Midbrain (tissue), 1 donor: Measurements from ENCODE around the gene SLC27A4.
"Not testable (repeated sequence)": the region's sequence is repeated elsewhere in the genome, so short reads cannot be mapped to it uniquely, and the experiment has no call there.

Source experiments
- DNase-seq: peaks from one replicate; lab custom pipeline; 2025; lab: John Stamatoyannopoulos, UW

SLC27A4 gene

GRCh38 chr9:128324401-128324800 lies 15.9 kb upstream of the SLC27A4 start:
- DNase-seq = no peak

GRCh38 chr9:128325629-128326028 lies 14.7 kb upstream of the SLC27A4 start:
- DNase-seq = no peak

GRCh38 chr9:128333451-128333869 lies 6.9 kb upstream of the SLC27A4 start:
- no peak for DNase-seq

GRCh38 chr9:128335161-128335560 lies 5.2 kb upstream of the SLC27A4 start:
- no peak for DNase-seq

- no peak for DNase-seq
These were observed 4.4 kb upstream of the SLC27A4 start for GRCh38 chr9:128335914-128336313.

GRCh38 chr9:128337936-128338335 lies 2.4 kb upstream of the SLC27A4 start:
- DNase-seq = no peak

- DNase-seq = not testable (repeated sequence)
These were observed 1.3 kb upstream of the SLC27A4 start for GRCh38 chr9:128338852-128339614.

- no peak for DNase-seq
These were observed 536 bp downstream of the SLC27A4 start for GRCh38 chr9:128340691-128341434.

GRCh38 chr9:128341435-128341849 lies 1.1 kb downstream of the SLC27A4 start:
- DNase-seq = peak; percentile 37

- DNase-seq = no peak
These were observed 2.8 kb downstream of the SLC27A4 start for GRCh38 chr9:128342971-128343680.

- DNase-seq = no peak
These were observed 3.5 kb downstream of the SLC27A4 start for GRCh38 chr9:128343855-128344254.

- no peak for DNase-seq
These were observed 4.7 kb downstream of the SLC27A4 start for GRCh38 chr9:128344931-128345605.

GRCh38 chr9:128349125-128349524 lies 8.8 kb downstream of the SLC27A4 start:
- no peak for DNase-seq

- no peak for DNase-seq
These were observed 9.4 kb downstream of the SLC27A4 start for GRCh38 chr9:128349772-128350171.

- no peak for DNase-seq
These were observed 15.1 kb downstream of the SLC27A4 start for GRCh38 chr9:128355451-128355850.

GRCh38 chr9:128358090-128358489 lies 17.8 kb downstream of the SLC27A4 start:
- no peak for DNase-seq

GRCh38 chr9:128358861-128359260 lies 18.5 kb downstream of the SLC27A4 start:
- no peak for DNase-seq

GRCh38 chr9:128360826-128361225 lies 20.5 kb downstream of the SLC27A4 start:
- DNase-seq = no peak

- no peak for DNase-seq
These were observed 21.1 kb downstream of the SLC27A4 start for GRCh38 chr9:128361296-128361985.

- DNase-seq = peak; percentile 90
These were observed 21.8 kb downstream of the SLC27A4 start for GRCh38 chr9:128361986-128362646.

- DNase-seq = no peak
These were observed 22.4 kb downstream of the SLC27A4 start for GRCh38 chr9:128362774-128363173.
